ENCODE results near the gene C19orf44. TPM values are rescaled to one million over a fixed set of nuclear protein-coding genes. Genes with fewer than 3 reads are reported as not detected.
"Not testable (repeated sequence)": the region's sequence is repeated elsewhere in the genome, so short reads cannot be mapped to it uniquely, and the experiment has no call there.

C19orf44 gene
- polyA plus RNA-seq, 5 donors, result 13.1 to 19.2 (median 15.5) TPM

DNA sequence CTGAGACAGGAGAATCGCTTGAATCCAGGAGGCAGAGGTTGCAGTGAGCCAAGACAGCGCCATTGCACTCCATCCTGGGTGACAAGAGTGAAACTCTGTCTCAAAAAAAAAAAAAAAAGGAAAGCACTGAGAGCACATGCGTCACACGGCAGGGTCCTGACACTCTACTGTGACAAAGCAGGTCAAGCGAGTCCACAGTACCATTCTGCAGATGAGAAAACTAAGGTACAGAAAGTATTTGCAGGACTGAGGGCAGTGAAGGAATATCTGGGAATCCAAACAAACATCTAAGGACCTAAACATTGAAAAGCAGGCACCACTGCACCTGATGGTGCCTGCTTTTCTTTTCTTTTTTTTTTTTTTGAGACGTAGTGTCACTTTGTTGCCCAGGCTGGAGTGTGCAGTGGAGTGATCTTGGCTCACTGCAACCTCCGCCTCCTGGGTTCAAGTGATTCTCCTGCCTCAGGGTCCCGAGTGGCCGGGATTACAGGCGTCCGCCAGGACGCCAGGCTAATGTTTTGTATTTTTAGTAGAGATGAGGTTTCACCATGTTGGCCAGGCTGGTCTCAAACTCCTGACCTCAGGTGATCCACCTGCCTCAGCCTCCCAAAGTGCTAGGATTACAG lies 29.3 kb upstream of the C19orf44 start:
- not testable (repeated sequence) for DNase-seq

- DNase-seq, result no peak
Observed at GRCh38 chr19:16467581-16467980, 28.6 kb upstream of the C19orf44 start.

GRCh38 chr19:16470541-16470910 lies 25.7 kb upstream of the C19orf44 start:
- DNase-seq, result no peak

GRCh38 chr19:16470911-16471811 lies 25.0 kb upstream of the C19orf44 start:
- no peak for DNase-seq

DNA sequence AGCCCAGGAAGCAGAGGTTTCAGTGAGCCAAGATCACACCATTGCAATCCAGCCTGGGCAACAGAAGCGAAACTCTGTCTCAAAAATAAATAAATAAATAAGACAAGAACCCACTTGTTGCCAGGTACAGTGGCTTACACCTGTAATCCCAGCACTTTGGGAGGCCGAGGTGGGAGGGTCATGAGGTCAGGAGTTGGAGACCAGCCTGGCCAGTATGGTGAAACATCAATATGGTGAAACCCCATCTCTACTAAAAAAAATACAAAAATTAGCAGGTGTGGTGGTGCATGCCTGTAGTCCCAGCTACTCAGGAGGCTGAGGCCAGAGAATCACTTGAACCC lies 23.7 kb upstream of the C19orf44 start:
- not testable (repeated sequence) for DNase-seq

DNA sequence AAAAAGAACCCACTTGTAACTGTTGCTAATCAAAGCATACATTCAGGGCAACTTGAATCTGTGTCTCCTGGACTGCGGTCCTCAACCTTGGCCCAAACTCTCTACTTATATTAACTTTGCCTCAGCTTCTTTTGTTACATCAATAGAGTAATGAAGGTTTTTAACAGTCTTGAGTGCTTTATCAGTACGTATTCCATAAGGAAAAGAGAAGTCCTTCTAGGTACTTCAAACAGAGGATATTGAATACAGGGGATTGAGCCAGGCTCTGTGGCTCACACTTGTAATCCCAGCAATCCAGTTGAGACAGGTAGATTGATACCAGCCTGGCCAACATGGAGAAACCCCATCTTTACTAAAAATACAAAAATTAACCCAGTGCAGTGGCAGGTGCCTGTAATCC lies 23.2 kb upstream of the C19orf44 start:
- no peak for DNase-seq

GRCh38 chr19:16473875-16474392 lies 22.3 kb upstream of the C19orf44 start:
- DNase-seq, result no peak

DNA sequence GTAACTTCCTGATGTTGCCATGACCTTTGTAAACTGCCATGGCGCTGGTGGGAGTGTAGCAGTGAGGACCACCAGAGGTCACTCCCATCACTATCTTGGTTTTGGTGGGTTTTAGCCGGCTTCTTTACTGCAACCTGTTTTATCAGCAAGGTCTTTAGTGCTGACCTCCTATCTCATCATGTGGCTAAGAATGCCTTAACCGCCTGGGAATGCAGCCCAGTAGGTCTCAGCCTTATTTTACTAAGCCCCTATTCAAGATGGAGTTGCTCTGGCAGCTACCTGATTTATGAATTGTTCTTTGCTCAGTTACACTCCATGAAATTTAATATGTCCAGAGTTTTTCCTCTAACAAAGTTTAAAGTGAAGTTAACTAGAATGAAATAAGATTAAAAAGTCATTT lies 19.8 kb upstream of the C19orf44 start:
- no peak for DNase-seq

DNA sequence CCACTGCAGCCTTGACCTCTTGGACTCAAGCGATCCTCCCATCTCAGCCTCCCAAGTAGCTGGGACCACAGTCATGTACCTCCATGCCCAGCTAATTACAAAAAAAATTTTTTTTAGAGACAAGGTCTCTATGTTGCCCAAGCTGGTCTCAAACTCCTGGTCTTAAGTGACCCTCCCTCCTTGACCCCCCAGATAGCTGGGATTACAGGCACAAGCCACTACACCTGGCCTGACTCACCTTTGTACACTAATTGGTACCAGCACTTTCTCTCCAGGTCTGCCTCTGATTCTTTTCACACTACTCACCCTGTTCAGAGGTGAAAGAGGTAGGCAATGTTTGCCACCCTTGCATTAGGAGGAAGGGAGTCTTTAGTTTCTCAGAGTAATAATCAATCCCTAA lies 18.9 kb upstream of the C19orf44 start:
- DNase-seq, result no peak

GRCh38 chr19:16482745-16483144 lies 13.4 kb upstream of the C19orf44 start:
- no peak for DNase-seq

- not testable (repeated sequence) for DNase-seq
Observed at GRCh38 chr19:16486476-16486875, 9.7 kb upstream of the C19orf44 start.

DNA sequence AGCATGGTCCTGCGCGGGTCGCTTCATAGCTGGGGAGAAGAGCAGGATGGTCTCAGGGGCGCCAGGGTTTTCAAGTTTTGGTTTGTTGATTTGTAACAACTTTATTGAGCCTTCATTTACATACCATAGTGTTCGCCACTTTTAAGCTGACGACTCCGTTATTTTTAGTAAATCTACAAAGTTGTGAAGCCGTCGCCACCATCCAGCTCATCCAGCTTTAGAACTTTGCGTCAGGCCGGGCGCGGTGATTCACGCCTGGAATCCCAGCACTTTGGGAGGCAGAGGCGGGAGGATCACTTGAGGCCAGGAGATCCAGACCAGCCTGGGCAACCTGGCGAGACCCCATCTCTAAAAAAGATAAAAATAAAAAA lies 404 bp downstream of the C19orf44 start:
- DNase-seq, result no peak

- no peak for DNase-seq
Observed at GRCh38 chr19:16497042-16497441, 848 bp downstream of the C19orf44 start.

DNA sequence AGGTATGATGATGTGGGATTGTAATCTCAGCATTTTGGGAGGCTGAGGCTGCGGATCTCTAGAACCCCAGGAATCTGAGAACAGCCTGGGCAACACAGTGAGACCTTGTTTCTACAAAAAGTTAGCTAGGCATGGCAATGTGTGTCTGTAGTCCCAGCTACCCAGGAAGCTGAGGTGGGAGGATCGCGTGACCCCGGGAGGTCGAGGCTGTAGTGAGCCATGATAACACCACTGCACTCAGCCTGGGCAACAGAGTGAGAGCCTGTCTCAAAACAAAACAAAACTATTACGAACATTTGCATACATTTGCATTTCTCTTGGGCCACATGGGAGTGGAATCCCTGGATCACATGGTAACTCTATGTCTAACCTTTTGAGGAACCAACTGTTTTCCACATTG lies 1.6 kb downstream of the C19orf44 start:
- DNase-seq, result no peak

GRCh38 chr19:16504271-16504670 lies 8.1 kb downstream of the C19orf44 start:
- no peak for DNase-seq

DNA sequence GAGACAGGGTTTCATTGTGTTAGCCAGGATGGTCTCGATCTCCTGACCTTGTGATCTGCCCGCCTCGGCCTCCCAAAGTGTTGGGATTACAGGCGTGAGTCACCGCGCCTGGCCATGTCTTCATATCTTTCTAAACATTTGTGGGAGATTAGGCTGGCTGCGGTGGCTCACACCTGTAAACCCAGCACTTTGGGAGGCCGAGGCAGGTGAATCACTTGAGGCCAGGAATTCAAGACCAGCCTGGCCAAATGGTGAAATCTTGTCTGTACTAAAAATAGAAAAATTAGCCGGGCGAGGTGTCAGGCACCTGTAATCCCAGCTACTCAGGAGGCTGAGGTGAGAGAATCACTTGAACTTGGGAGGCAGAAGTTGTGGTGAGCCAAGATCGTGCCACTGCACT lies 10.0 kb downstream of the C19orf44 start:
- DNase-seq, result not testable (repeated sequence)

- no peak for DNase-seq
Observed at GRCh38 chr19:16506961-16507360, 10.8 kb downstream of the C19orf44 start.

- DNase-seq, result no peak
Observed at GRCh38 chr19:16508546-16508945, 12.4 kb downstream of the C19orf44 start.

DNA sequence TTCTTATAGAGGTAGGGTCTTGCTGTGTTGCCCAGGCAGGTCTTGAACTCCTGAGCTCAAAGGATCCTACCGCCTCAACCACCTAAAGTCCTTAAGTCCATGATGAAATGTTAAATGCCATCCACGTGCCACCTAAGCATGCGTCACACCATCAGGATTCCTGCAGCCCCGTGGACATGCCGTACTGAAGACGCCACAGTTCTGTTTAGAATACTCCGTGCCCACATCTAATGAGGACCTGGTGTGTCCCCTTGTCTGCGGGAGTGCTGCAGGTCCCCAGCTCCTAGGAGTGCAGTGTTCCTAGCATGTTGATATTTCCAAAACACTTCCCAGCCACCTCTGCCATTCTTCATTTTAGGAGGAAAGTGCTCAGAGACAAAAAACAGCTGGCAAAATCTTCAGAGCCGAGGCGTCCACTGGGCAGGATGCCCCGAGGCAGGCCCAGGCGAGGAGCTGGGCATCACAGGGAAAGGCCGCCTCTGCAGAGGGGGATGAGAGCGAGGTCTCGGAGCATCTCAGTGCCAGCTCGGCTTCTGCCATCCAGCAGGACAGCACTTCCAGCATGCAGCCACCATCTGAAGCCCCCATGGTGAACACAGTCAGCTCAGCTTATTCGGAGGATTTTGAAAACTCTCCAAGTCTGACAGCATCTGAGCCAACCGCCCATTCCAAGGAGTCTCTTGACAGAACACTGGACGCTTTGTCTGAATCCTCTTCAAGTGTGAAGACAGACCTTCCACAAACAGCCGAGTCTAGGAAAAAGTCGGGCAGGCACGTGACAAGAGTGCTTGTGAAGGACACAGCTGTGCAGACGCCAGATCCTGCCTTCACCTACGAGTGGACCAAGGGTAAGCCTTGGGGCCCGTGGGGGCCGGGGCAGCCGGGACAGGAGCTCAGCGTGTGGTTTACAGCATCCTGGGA lies 13.2 kb downstream of the C19orf44 start:
- peak; percentile 71 to 76 for DNase-seq

DNA sequence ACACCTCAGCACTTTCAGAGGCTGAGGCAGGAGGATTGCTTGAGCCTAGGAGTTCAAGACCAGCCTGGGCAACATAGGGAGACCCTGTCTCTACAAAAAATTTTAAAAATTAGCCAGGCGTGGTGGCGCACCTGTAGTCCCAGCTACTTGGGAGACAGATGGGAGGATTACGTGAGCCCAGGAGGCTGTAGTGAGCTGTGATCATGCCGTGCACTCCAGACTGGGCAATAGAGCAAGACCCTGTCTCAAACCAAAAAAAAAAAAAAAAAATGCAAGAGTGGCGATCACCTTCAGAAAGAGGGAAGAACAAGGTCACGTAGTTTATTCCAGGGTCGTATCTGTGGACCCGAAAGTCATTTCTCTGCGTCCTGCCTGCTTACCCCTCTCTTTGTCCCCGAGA lies 16.4 kb downstream of the C19orf44 start:
- not testable (repeated sequence) for DNase-seq

- no peak for DNase-seq
Observed at GRCh38 chr19:16514383-16515019, 18.3 kb downstream of the C19orf44 start.

DNA sequence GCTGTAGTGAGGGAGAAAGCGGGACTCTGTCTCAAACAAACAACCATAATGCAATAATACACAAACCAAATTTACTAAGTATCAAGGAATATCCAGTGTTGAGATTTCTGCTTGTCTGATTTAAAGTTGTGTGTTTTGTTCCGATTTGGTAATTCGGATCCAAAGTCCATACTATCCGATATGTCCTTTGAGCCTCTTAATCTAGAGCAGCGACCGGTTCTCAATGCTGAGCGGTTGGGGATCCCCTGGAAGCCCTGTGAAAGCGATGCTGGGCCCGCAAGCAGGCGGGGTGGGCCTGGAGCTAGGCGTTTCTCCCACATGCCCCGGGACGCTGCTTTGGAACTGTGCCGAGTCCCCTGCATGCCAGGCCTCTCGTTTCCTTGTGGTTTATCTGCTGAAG lies 20.2 kb downstream of the C19orf44 start:
- no peak for DNase-seq

All from right lung (tissue), 5 donors.